Right lobe of liver (tissue), 4 donors: ENCODE data around the gene SH3GL2.

Experiments used
- CTCF ChIP-seq, 4 donors: fragments of 200-600 bp in 3 of 4; fragments of 450-650 bp in 1 of 4; IDR thresholded peaks; one replicate each; pipeline versions ENCODE4 v1.5.1 to v1.8.0; 2016 to 2022; ENCODE audit warnings: antibody characterized with exemption in 4 of 4, mild to moderate bottlenecking in 2 of 4
- POLR2A ChIP-seq: fragments of 450-650 bp; IDR thresholded peaks from one replicate; pipeline ENCODE4 v1.6.1; 2017; ENCODE audit warnings: antibody characterized with exemption, mild to moderate bottlenecking
- donor health status: DM: no; HTN: no; CAD: no.
- donor health status: DM: no; HTN: no; CAD: no.
- donor health status: DM: no; HTN: yes; CAD: no.

GRCh38 chr9:17833846-17834245 is 255.0 kb downstream of the SH3GL2 start:
- no peak for TF ChIP-seq CTCF (IDR thresholded peaks at IDR 0.05)
- no peak for TF ChIP-seq POLR2A
